GM18499 (cell line): Measurements from ENCODE around the gene CDY1.
"Not testable (repeated sequence)": the region's sequence is repeated elsewhere in the genome, so short reads cannot be mapped to it uniquely, and the experiment has no call there.

Source experiments
- ATAC-seq: cut with Tn5 transposase; IDR thresholded peaks from one replicate; pipeline ENCODE4 v1.9.1; 2021; ENCODE audit warnings: moderate number of reproducible peaks; ENCODE audit not compliant: insufficient read depth, unreplicated experiment

Gene CDY1

DNA sequence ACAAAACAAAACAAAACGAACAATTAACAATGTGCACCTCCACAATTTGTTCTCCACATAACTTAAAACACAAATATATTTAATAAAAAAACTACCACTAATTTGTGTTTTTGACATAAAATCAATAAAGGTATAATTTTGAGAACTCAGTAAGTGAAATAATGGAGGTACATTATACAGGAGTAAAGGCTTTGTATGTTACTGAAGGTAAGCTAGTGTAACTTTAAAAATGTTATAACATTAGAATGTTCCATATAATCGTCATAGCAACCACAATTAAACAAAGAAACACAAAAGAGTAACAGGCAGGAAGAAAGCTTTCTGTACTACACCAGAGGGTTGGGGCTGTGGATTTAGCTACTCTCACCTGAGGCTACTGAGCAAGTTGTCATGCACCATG lies at the start of gene CDY1:
Gene CDY1, plus strand, starts transcription at position 301 of the 400 bp plus-strand sequence. CDS start 326 bp downstream, outside the sequence.
- not testable (repeated sequence) for ATAC-seq

GRCh38 chrY:25593336-25593735 lies 28.6 kb upstream of the CDY1 start:
- ATAC-seq, result not testable (repeated sequence)

- not testable (repeated sequence) for ATAC-seq
Observed at GRCh38 chrY:25620209-25620608, 1.7 kb upstream of the CDY1 start.

DNA sequence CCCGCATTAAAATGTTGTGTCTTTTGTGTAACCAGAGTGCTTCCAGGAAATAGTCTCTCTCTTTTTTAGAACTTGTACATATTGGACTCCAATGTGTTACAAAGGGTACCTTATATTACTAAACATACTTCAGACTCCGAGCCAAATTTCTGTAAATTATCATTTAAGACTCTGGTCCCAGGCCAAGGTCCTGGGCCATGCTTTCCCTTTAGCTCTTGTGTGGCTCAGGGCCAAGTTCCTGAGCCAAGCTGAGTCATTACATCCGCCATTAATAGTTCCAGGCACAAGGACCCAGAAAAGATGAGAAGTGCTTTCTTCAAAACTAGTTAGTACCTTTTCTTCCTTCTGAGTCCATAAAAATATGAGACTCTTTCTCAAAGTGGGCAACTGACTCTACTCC lies 4.6 kb downstream of the CDY1 start:
- not testable (repeated sequence) for ATAC-seq

DNA sequence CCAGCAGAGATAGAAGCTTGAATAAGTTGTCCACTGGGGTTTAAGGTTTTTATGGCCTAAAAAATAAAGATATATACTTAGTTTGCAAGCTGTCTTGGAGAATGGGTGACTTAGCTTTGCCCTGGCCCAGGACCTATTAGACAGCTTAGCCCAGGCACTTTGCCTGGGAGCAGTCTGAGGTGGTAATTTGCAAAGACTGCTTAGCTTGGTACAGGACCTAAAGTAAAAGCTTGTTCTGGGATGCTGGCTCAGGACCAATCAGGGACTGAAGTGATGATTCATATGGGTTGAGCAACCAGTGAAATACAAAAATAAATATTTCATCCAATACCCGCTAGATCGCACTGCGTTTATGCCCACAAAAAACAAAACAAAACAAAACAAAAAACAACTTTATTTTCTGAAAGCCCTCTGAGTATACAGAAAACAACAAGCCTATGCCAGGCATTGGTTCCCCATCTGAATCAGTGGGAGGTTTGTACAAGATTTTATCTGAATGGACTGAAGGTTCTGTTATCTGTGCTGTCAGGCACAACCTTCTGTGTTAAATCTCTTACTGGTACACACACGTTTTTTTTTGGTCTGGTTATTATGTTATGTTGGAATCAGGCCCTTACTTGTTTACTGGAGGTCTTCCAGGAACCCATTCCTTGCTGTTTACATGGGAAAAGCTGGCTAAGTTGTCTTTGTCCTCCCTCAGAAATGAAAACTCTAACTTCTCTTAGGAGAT lies 8.6 kb downstream of the CDY1 start:
- not testable (repeated sequence) for ATAC-seq

GRCh38 chrY:25639852-25640251 lies 17.9 kb downstream of the CDY1 start:
- not testable (repeated sequence) for ATAC-seq

GRCh38 chrY:25643024-25643915 lies 21.4 kb downstream of the CDY1 start:
- ATAC-seq, result not testable (repeated sequence)
